Right atrium auricular region (tissue), 2 donors: Measurements from ENCODE around the gene APOL1. TPM values are rescaled to one million over a fixed set of nuclear protein-coding genes. Genes with fewer than 3 reads are reported as not detected.
"Not testable (repeated sequence)": the region's sequence is repeated elsewhere in the genome, so short reads cannot be mapped to it uniquely, and the experiment has no call there.

Experiments used
- DNase-seq: peaks from one replicate; pipeline ENCODE4 v3.0.0-alpha.2; 2019; ENCODE audit warnings: low spot score
- H3K27ac ChIP-seq, 2 donors: fragments of 200-600 bp; sonication (generic); 1 replicate in 1 of 2; 2 replicates in 1 of 2; pipeline ENCODE4 v1.5.1; 2016 to 2019
- H3K27me3 ChIP-seq, 2 donors: fragments of 200-600 bp; sonication (generic); one replicate each; pipeline versions ENCODE4 v1.5.1 to v1.6.0; 2017 to 2019
- H3K36me3 ChIP-seq: fragments of 200-600 bp; sonication (generic); one replicate; pipeline ENCODE4 v1.5.1; 2016
- H3K4me1 ChIP-seq, 2 donors: fragments of 200-600 bp; sonication (generic); one replicate each; pipeline versions ENCODE4 v1.5.1 to v1.6.0; 2017 to 2019
- H3K4me3 ChIP-seq, 2 donors: fragments of 200-600 bp; sonication (generic); 1 replicate in 1 of 2; 2 replicates in 1 of 2; pipeline ENCODE4 v1.5.1; 2017 to 2019; ENCODE audit warnings: mild to moderate bottlenecking in 1 of 2, moderate library complexity in 1 of 2
- H3K9me3 ChIP-seq, 2 donors: fragments of 200-600 bp; sonication (generic); one replicate each; pipeline ENCODE4 v1.5.1; 2019
- CTCF ChIP-seq, 2 donors: fragments of 200-600 bp; sonication (generic); IDR thresholded peaks; one replicate each; pipeline ENCODE4 v1.5.1; 2019; ENCODE audit warnings: antibody characterized with exemption in 2 of 2
- total RNA-seq, 2 donors: library from RNA; depleted of rRNA; stranded (reverse); fragments of >200 nt; gene quantifications; one replicate each; pipeline ENCODE4 v1.1.0, GENCODE V29; 2016

APOL1 gene
- total RNA-seq, 2 donors from 2014 or later, result 10.7 to 18.1 TPM

- TF ChIP-seq CTCF (IDR thresholded peaks at IDR 0.05), result no peak
Observed at GRCh38 chr22:36267896-36268485, 15.1 kb downstream of the APOL1 start.

GRCh38 chr22:36271231-36271630 is 18.3 kb downstream of the APOL1 start:
- not testable (repeated sequence) for H3K36me3 ChIP-seq, H3K4me1 ChIP-seq, H3K4me3 ChIP-seq, H3K27ac ChIP-seq, DNase-seq, H3K27me3 ChIP-seq, H3K9me3 ChIP-seq

More at GRCh38 chr22:36267896-36268485, 15.1 kb downstream of the APOL1 start:
- no peaks in the 10 kb centered on the region for H3K27me3 ChIP-seq
- H3K4me1 ChIP-seq, result no peaks in the 10 kb centered on the region
- DNase-seq, result no peak
- H3K27ac ChIP-seq, result no peak overlapping the region
- H3K4me3 ChIP-seq, result no peak overlapping the region
- no peaks in the 10 kb centered on the region for H3K9me3 ChIP-seq
- peaks cover 12% of the 10 kb centered on the region for H3K36me3 ChIP-seq

GRCh38 chr22:36271951-36272350 is 19.0 kb downstream of the APOL1 start:
- H3K27ac ChIP-seq, H3K9me3 ChIP-seq, DNase-seq, H3K4me3 ChIP-seq, H3K4me1 ChIP-seq, H3K36me3 ChIP-seq, H3K27me3 ChIP-seq: not testable (repeated sequence)

GRCh38 chr22:36274531-36274930 is 21.6 kb downstream of the APOL1 start:
- H3K4me1 ChIP-seq, result peaks cover 0 to 8% of the 10 kb centered on the region in 2 donors
- no peaks in the 10 kb centered on the region for H3K36me3 ChIP-seq
- TF ChIP-seq CTCF (IDR thresholded peaks at IDR 0.05), result no peak
- no peak overlapping the region for H3K27ac ChIP-seq
- no peaks in the 10 kb centered on the region for H3K9me3 ChIP-seq
- H3K4me3 ChIP-seq, result no peak overlapping the region
- DNase-seq, result no peak
- H3K27me3 ChIP-seq, result no peaks in the 10 kb centered on the region

- H3K4me3 ChIP-seq, result no peak overlapping the region
- H3K27ac ChIP-seq, result no peak overlapping the region
- H3K9me3 ChIP-seq, result no peaks in the 10 kb centered on the region
- peaks cover 0 to 8% of the 10 kb centered on the region in 2 donors for H3K4me1 ChIP-seq
- H3K36me3 ChIP-seq, result peaks cover 24% of the 10 kb centered on the region
- DNase-seq, result peak; percentile 71
- H3K27me3 ChIP-seq, result no peaks in the 10 kb centered on the region
- TF ChIP-seq CTCF (IDR thresholded peaks at IDR 0.05), result peak; percentile 88 to 93
Observed at GRCh38 chr22:36277482-36278291, 24.8 kb downstream of the APOL1 start.

GRCh38 chr22:36279219-36279666 is 26.3 kb downstream of the APOL1 start:
- H3K4me3 ChIP-seq, result no peak overlapping the region
- no peaks in the 10 kb centered on the region for H3K27me3 ChIP-seq
- peaks cover 0 to 8% of the 10 kb centered on the region in 2 donors for H3K4me1 ChIP-seq
- peaks cover 40% of the 10 kb centered on the region for H3K36me3 ChIP-seq
- no peak for DNase-seq
- no peaks in the 10 kb centered on the region for H3K9me3 ChIP-seq
- H3K27ac ChIP-seq, result no peak overlapping the region
- TF ChIP-seq CTCF (IDR thresholded peaks at IDR 0.05), result no peak
